ENCODE measurements around the gene POLR2F. TPM values are rescaled to one million over a fixed set of nuclear protein-coding genes. Genes with fewer than 3 reads are reported as not detected.

Gene POLR2F
- total and polyA plus RNA-seq, 9 donors = 40.3 to 101 (median 65.2) TPM

DNA sequence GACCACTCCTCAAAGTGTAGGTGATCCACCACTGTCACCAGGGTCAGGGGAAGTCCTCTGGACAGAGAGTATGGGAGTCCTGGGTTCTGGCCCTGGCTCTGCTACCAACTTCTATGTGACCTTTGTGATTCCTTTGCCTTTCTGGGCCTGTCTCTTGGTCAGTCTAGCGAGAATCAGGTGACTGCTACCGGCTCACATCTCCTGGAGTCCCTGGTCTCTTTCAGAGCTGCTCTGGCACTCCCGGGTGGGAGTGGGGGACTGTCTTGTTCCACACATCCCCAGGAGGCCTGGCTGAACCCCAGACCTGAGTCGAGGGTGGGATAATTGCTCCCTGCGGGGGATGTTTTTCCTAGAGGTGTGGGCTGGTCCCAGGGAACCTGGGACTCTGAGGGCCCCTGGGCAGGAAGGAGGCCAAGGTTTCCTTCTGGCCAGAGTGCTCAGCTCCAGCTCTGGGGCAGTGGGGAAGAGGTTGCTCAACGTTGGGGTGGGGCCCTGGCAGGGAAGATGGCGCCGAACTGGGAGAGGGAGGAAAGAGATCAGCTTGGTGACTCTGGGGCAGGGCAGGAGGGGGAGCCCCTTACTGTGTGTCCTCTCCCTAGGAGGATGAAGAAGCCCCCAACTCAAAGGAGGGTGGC, 28.8 kb downstream of the POLR2F start:
- WGBS, 3 donors = 75 to 78% (median 78%) methylated on average over 8 of the region's 8 CpGs
- Histone ChIP-seq H3K4me3 (no peak overlapping the region), H3K36me3 (no peaks in the 10 kb centered on the region), H3K27ac (no peak overlapping the region), H3K4me1 (ENCODE audit: insufficient read depth) (no peaks in the 10 kb centered on the region), H3K27me3 (no peaks in the 10 kb centered on the region), H3K9me3 (no peaks in the 10 kb centered on the region)
- TF ChIP-seq POLR2A (IDR thresholded peaks at IDR 0.05) (no peak), EP300 (IDR thresholded peaks at IDR 0.05) (no peak)
- TF ChIP-seq, protein P1, sequence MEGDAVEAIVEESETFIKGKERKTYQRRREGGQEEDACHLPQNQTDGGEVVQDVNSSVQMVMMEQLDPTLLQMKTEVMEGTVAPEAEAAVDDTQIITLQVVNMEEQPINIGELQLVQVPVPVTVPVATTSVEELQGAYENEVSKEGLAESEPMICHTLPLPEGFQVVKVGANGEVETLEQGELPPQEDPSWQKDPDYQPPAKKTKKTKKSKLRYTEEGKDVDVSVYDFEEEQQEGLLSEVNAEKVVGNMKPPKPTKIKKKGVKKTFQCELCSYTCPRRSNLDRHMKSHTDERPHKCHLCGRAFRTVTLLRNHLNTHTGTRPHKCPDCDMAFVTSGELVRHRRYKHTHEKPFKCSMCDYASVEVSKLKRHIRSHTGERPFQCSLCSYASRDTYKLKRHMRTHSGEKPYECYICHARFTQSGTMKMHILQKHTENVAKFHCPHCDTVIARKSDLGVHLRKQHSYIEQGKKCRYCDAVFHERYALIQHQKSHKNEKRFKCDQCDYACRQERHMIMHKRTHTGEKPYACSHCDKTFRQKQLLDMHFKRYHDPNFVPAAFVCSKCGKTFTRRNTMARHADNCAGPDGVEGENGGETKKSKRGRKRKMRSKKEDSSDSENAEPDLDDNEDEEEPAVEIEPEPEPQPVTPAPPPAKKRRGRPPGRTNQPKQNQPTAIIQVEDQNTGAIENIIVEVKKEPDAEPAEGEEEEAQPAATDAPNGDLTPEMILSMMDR (IDR thresholded peaks at IDR 0.05) = no peak
- intact Hi-C loops (cut with DNase I) = no loop called here
- DNase-seq = peak in 1 of 5 donors; percentile 38

DNA sequence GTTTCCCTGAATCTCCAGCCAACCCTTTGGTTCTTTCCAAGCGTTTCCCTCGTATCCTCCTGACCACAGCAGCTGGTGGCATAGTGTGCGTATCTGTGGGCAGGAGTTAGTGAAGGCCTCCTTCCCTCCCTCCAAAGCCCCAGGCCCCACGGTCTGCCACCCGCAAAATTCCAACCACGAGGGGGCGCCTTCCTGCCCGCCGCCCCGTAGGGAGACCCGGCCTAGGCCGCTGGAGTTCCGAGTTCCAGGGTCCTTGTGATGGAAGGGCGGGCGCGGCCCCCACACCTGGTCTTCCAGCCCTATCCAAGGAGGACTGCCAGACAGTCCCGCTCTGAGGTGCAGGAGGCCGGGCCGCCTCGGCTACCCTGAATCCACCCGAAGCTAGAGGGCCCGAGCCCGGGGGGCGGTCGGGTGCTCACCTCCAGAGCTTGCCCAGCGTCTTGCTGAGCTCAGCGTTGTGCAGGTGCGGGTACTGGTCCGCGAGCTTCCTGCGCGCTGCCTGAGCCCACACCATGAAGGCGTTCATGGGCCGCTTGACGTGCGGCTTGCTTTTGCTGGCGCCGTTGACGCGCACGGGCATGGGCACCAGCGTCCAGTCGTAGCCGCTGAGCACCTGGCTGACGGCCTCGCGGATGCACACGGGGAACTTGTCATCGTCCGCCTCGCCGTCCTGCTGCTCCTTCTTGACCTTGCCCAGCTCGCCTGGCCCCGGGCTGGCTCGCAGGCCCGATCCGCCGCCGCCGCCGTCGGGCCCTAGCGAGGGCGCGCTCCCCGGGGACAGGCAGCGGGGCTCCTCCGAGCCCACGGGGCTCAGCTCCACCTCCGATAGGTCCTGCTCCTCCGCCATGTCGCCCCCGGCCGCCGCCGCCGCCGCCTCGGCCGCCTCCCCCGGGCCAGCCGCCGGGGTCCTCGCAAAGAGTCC, 29.7 kb downstream of the POLR2F start:
- H3K27ac ChIP-seq = no peak overlapping the region
- intact Hi-C loops (cut with DNase I) = no loop called here
- no peak for DNase-seq
- WGBS, 3 donors = 70 to 75% (median 75%) methylated on average over 71 to 84 of the region's 84 CpGs
- no peaks in the 10 kb centered on the region for H3K27me3 ChIP-seq
- H3K4me3 ChIP-seq = no peak overlapping the region
- no peaks in the 10 kb centered on the region for H3K4me1 ChIP-seq (ENCODE audit: insufficient read depth)
- H3K9me3 ChIP-seq = no peaks in the 10 kb centered on the region
- H3K36me3 ChIP-seq = no peaks in the 10 kb centered on the region
- TF ChIP-seq POLR2A (IDR thresholded peaks at IDR 0.05) (no peak), EP300 (IDR thresholded peaks at IDR 0.05) (no peak)
- TF ChIP-seq, protein P1 (IDR thresholded peaks at IDR 0.05) = no peak

DNA sequence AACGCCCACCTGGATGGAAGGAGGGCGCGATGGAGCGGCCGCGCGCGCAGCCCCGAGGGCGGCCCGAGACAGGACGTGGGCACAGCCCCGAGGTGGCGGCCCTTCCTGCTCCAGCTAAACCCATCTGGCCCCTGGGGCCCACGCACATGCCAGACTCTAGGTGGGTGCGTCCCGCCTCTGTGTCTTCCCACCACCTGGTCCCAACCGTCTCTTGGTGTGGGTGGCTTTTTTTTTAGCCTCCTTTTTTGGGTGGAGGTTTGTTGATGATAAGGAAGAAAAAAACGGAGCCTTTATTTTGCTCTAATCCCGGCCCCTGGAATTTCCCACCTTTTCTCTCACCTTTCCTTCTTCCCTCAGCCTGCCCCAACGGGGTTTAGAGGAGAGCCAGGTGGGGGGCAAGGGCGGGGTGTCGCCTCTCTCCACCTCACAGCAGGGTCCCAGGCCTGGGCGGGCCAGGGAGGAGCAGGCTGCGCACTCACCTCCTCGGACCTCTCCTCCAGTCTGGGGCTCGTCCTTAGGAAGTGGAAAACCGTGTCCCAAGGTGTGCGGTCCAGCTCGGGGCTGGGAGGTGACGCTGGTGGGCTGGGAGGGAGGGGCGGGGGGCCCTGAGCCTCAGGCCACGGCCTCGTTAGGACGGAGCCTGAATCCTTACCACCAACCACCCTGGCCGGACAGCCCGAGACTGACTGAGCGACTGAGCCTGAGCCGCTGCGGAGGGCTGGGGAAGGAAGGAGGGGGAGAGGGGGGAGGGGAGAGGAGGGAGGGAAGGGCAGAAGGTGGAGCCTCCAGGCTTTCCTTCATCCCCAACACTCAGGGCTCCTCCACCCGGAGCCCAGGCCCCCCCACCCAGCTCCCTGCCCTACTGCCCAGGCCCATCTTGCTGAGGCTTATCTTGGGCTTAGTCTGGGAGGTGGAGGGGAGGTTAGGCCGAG, 30.6 kb downstream of the POLR2F start, which contains the start of gene SOX10:
TSS of gene SOX10 (minus strand) at position 696 of the 932 bp plus-strand sequence. CDS start 771 bp downstream, outside the sequence.
- H3K27ac ChIP-seq = no peak within 1 kb of the TSS
- no peak for TF ChIP-seq POLR2A (IDR thresholded peaks at IDR 0.05)
- TF ChIP-seq, protein P1 (IDR thresholded peaks at IDR 0.05) = no peak
- no peak for TF ChIP-seq EP300 (IDR thresholded peaks at IDR 0.05)
- H3K36me3 ChIP-seq = no peaks in the 10 kb centered on the region
- WGBS, 3 donors = 81 to 85% (median 84%) methylated on average over 40 to 42 of the region's 42 CpGs
- no peaks in the 10 kb centered on the region for H3K9me3 ChIP-seq
- no peak within 1 kb of the TSS for H3K4me3 ChIP-seq
- H3K27me3 ChIP-seq = no peaks in the 10 kb centered on the region
- intact Hi-C loops (cut with DNase I) = no loop called here
- no peaks in the 10 kb centered on the region for H3K4me1 ChIP-seq (ENCODE audit: insufficient read depth)
- DNase-seq = no peak

DNA sequence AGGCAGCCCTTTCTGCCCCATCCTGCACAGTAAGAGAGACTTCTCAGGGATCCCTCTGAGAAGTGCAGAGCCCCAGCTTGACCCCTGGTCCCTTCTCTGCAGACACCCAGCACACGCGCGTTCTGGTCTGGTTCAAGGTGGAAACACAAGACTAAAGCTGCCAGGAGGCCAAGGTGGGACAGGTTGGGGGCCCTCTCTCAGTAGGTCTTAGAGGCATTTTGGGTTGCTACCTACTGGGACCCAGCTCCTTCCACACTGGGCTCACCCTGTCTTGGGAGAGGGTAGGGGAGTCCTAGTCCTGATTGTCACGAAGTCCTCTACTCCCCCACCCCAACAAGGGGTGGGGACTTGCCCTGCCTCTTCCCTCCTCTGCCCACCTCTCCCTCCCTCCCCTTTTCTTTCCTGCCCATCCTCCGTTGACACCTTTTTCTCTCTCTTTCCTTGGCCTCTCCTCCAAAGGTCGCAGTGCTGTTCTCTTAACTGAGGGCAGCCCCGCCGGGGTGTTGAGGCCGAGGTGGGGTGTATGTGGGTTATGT, 31.6 kb downstream of the POLR2F start:
- intact Hi-C loops (cut with DNase I) = no loop called here
- 78 to 85% (median 79%) methylated on average over 9 of the region's 9 CpGs for WGBS, 3 donors
- no peaks in the 10 kb centered on the region for H3K36me3 ChIP-seq
- H3K4me3 ChIP-seq = no peak overlapping the region
- no peak overlapping the region for H3K27ac ChIP-seq
- TF ChIP-seq EP300 (IDR thresholded peaks at IDR 0.05) = no peak
- no peak for TF ChIP-seq POLR2A (IDR thresholded peaks at IDR 0.05)
- TF ChIP-seq, protein P1 (IDR thresholded peaks at IDR 0.05) = no peak
- no peak for DNase-seq
- H3K4me1 ChIP-seq (ENCODE audit: insufficient read depth) = no peaks in the 10 kb centered on the region
- no peaks in the 10 kb centered on the region for H3K27me3 ChIP-seq
- H3K9me3 ChIP-seq = no peaks in the 10 kb centered on the region
